Measurements from ENCODE around the gene ARMH1. TPM values are rescaled to one million over a fixed set of nuclear protein-coding genes. Genes with fewer than 3 reads are reported as not detected.
A peak's percentile ranks its signal among the peaks of the same experiment; 100 is the strongest.

The ARMH1 gene
- polyA plus RNA-seq, 1 of the 3 experiments (the other 2 are of a cell fraction): 6.6 TPM

- H3K79me2 ChIP-seq (ENCODE audit: insufficient read depth): peaks cover 13% of the 10 kb centered on the region; the same call in 1 of the 2 replicates
- 11% methylated on average over 7 of the region's 9 CpGs for WGBS (ENCODE audit: low lambda C conversion rate)
- H3K4me1 ChIP-seq (ENCODE audit: control insufficient read depth in 1 of 2, insufficient read depth in 2 of 2, low read depth in 1 of 2, low read length in 1 of 2): peaks cover 4 to 50% of the 10 kb centered on the region in 2 experiments; a peak in 1 of 4 replicates
- POLR2A ChIA-PET: interaction anchor here (0.9 to 3.9 kb wide), 7 partner anchors 9 to 420 kb away, joined by 3 to 50 read pairs (median 18); no protein-coding TSS in a partner anchor
- no peaks in the 10 kb centered on the region for H3K27me3 ChIP-seq (ENCODE audit: insufficient read depth)
- H3K4me2 ChIP-seq: peak overlapping the region; percentile 95
- H3K27ac ChIP-seq (ENCODE audit: low read depth in 2 of 2, low read length in 1 of 2): peak overlapping the region; percentile 83 to 89
- CTCF ChIA-PET: interaction anchor here (0.8 to 15.4 kb wide), 7 partner anchors 9 to 61 kb away, joined by 3 to 163 read pairs (median 6); no protein-coding TSS in a partner anchor
- peaks cover 19 to 47% of the 10 kb centered on the region in 2 experiments for H3K36me3 ChIP-seq (replicated peaks in 1 of 2; ENCODE audit: control insufficient read depth in 1 of 2, insufficient read depth in 2 of 2, low read length in 1 of 2)
- peak overlapping the region; percentile 91 for H3K9ac ChIP-seq
- peak overlapping the region; percentile 74 to 77 for H3K4me3 ChIP-seq (ENCODE audit: low read depth in 2 of 2, low read length in 1 of 2)
- no peaks in the 10 kb centered on the region for H3K9me3 ChIP-seq
- peak; percentile 46 for DNase-seq
- H3K9me2 ChIP-seq: no peaks in the 10 kb centered on the region
- TF ChIP-seq FOXM1 (IDR thresholded peaks at IDR 0.05; ENCODE audit: low read depth) (no peak), MXI1 (IDR thresholded peaks at IDR 0.05; ENCODE audit: low read depth, low read length) (peak; percentile 19; the same call in 1 of the 2 replicates)
- peaks cover 26% of the 10 kb centered on the region for H3F3A ChIP-seq (replicated peaks; ENCODE audit: insufficient read depth)
- H2AFZ ChIP-seq (ENCODE audit: low read depth): peak overlapping the region; percentile 94
- H4K20me1 ChIP-seq (ENCODE audit: insufficient read depth): no peaks in the 10 kb centered on the region
These were observed 41.9 kb upstream of the ARMH1 start for GRCh38 chr1:44632598-44632997.

- DNase-seq: no peak
- H3K27me3 ChIP-seq (ENCODE audit: insufficient read depth): no peaks in the 10 kb centered on the region
- peaks cover 12% of the 10 kb centered on the region for H3F3A ChIP-seq (replicated peaks; ENCODE audit: insufficient read depth)
- no peak overlapping the region for H2AFZ ChIP-seq (ENCODE audit: low read depth)
- peaks cover 4 to 50% of the 10 kb centered on the region in 2 experiments; a peak in 1 of 4 replicates for H3K4me1 ChIP-seq (ENCODE audit: control insufficient read depth in 1 of 2, insufficient read depth in 2 of 2, low read depth in 1 of 2, low read length in 1 of 2)
- ChIA-PET CTCF (interaction anchor here (1.8 to 15.4 kb wide), 6 partner anchors 15 to 62 kb away, joined by 4 to 163 read pairs (median 8); no protein-coding TSS in a partner anchor), POLR2A (interaction anchor here (0.9 to 1.1 kb wide), 2 partner anchors 13 to 25 kb away, joined by 3 read pairs; no protein-coding TSS in a partner anchor)
- H3K79me2 ChIP-seq (ENCODE audit: insufficient read depth): peaks cover 13% of the 10 kb centered on the region; the same call in 1 of the 2 replicates
- peaks cover 19 to 65% of the 10 kb centered on the region in 2 experiments for H3K36me3 ChIP-seq (replicated peaks in 1 of 2; ENCODE audit: control insufficient read depth in 1 of 2, insufficient read depth in 2 of 2, low read length in 1 of 2)
- H3K4me3 ChIP-seq (ENCODE audit: low read depth in 2 of 2, low read length in 1 of 2): no peak overlapping the region
- no peak overlapping the region for H3K9ac ChIP-seq
- H3K4me2 ChIP-seq: no peak overlapping the region
- 92% methylated on average over 2 of the region's 3 CpGs for WGBS (ENCODE audit: low lambda C conversion rate)
- no peaks in the 10 kb centered on the region for H3K9me2 ChIP-seq
- TF ChIP-seq JUND (IDR thresholded peaks at IDR 0.05) (no peak), CHD2 (IDR thresholded peaks at IDR 0.05; ENCODE audit: low read length, partially characterized antibody) (no peak), RAD21 (IDR thresholded peaks at IDR 0.05; ENCODE audit: low read length) (no peak), MEF2A (IDR thresholded peaks at IDR 0.05; ENCODE audit: borderline replicate concordance, low read depth) (no peak), USF2 (IDR thresholded peaks at IDR 0.05; ENCODE audit: borderline replicate concordance, low read depth, low read length) (no peak), ZBTB33 (IDR thresholded peaks at IDR 0.05; ENCODE audit: borderline replicate concordance, low read depth) (no peak), MAX (IDR thresholded peaks at IDR 0.05; ENCODE audit: low read depth) (no peak), FOSL2 (IDR thresholded peaks at IDR 0.05; ENCODE audit: borderline replicate concordance, low read depth) (no peak), NFIC (IDR thresholded peaks at IDR 0.05; ENCODE audit: borderline replicate concordance) (no peak), REST (IDR thresholded peaks at IDR 0.05; ENCODE audit: low read depth, low read length) (no peak), SIN3A (IDR thresholded peaks at IDR 0.05; ENCODE audit: borderline replicate concordance, low read depth, low read length) (no peak), EP300 (IDR thresholded peaks at IDR 0.05; ENCODE audit: borderline replicate concordance in 1 of 2, low read depth in 1 of 2, low read length in 1 of 2) (no peak)
- no peak overlapping the region for H3K27ac ChIP-seq (ENCODE audit: low read depth in 2 of 2, low read length in 1 of 2)
- no peaks in the 10 kb centered on the region for H3K9me3 ChIP-seq
- no peaks in the 10 kb centered on the region for H4K20me1 ChIP-seq (ENCODE audit: insufficient read depth)
These were observed 39.8 kb upstream of the ARMH1 start for GRCh38 chr1:44634606-44635189.
